UCSD-AML1 (cell line): Measurements from ENCODE around the gene CCDC120.
A peak's percentile ranks its signal among the peaks of the same experiment; 100 is the strongest.

Experiments
- DNase-seq: peaks from one replicate; lab custom pipeline; 2025; ENCODE audit not compliant: unreplicated experiment; lab: John Stamatoyannopoulos, UW

The CCDC120 gene

GRCh38 chrX:49061490-49061889 is 2.7 kb downstream of the CCDC120 start:
- no peak for DNase-seq

GRCh38 chrX:49061916-49062315 is 3.1 kb downstream of the CCDC120 start:
- no peak for DNase-seq

- DNase-seq = no peak
These were observed 4.9 kb downstream of the CCDC120 start for GRCh38 chrX:49063715-49064114.

- no peak for DNase-seq
These were observed 5.5 kb downstream of the CCDC120 start for GRCh38 chrX:49064303-49064702.

- DNase-seq = no peak
These were observed 5.9 kb downstream of the CCDC120 start for GRCh38 chrX:49064735-49065134.

GRCh38 chrX:49066278-49066677 is 7.5 kb downstream of the CCDC120 start:
- no peak for DNase-seq

GRCh38 chrX:49066690-49067089 is 7.9 kb downstream of the CCDC120 start:
- no peak for DNase-seq

- no peak for DNase-seq
These were observed 8.7 kb downstream of the CCDC120 start for GRCh38 chrX:49067285-49068120.

- DNase-seq = no peak
These were observed 10.2 kb downstream of the CCDC120 start for GRCh38 chrX:49069038-49069437.

- no peak for DNase-seq
These were observed 12.2 kb downstream of the CCDC120 start for GRCh38 chrX:49070988-49071387.

GRCh38 chrX:49071877-49072711 is 13.3 kb downstream of the CCDC120 start:
- DNase-seq = no peak

GRCh38 chrX:49072712-49073095 is 13.9 kb downstream of the CCDC120 start:
- no peak for DNase-seq

GRCh38 chrX:49073601-49074575 is 15.1 kb downstream of the CCDC120 start, which contains the start of gene PRAF2:
Gene PRAF2 (minus strand): TSS chrX:49074002. CDS start chrX:49073987, 15 bp downstream.
- DNase-seq = no peak

- DNase-seq = no peak
These were observed 16.5 kb downstream of the CCDC120 start for GRCh38 chrX:49075347-49075746.

GRCh38 chrX:49077941-49078340 is 19.1 kb downstream of the CCDC120 start:
- DNase-seq = no peak

GRCh38 chrX:49079489-49080428 is 21.0 kb downstream of the CCDC120 start, which contains the start of gene WDR45:
Gene WDR45 (minus strand): TSS chrX:49079887. CDS start chrX:49078095, 1,792 bp downstream.
- peak; percentile 63 for DNase-seq

- no peak for DNase-seq
These were observed 23.6 kb downstream of the CCDC120 start for GRCh38 chrX:49082271-49082871.

GRCh38 chrX:49089553-49089952 is 30.8 kb downstream of the CCDC120 start:
- no peak for DNase-seq

- no peak for DNase-seq
These were observed 37.6 kb downstream of the CCDC120 start for GRCh38 chrX:49096419-49096818.
